ENCODE data around the gene IL10RA. TPM values are rescaled to one million over a fixed set of nuclear protein-coding genes. Genes with fewer than 3 reads are reported as not detected.

IL10RA gene
- total and polyA plus RNA-seq, 9 of the 15 experiments (the other 6 are each of a cell fraction or from before 2014, with no cell fraction given) = 0.17 to 17.3 (median 2.9) TPM

DNA sequence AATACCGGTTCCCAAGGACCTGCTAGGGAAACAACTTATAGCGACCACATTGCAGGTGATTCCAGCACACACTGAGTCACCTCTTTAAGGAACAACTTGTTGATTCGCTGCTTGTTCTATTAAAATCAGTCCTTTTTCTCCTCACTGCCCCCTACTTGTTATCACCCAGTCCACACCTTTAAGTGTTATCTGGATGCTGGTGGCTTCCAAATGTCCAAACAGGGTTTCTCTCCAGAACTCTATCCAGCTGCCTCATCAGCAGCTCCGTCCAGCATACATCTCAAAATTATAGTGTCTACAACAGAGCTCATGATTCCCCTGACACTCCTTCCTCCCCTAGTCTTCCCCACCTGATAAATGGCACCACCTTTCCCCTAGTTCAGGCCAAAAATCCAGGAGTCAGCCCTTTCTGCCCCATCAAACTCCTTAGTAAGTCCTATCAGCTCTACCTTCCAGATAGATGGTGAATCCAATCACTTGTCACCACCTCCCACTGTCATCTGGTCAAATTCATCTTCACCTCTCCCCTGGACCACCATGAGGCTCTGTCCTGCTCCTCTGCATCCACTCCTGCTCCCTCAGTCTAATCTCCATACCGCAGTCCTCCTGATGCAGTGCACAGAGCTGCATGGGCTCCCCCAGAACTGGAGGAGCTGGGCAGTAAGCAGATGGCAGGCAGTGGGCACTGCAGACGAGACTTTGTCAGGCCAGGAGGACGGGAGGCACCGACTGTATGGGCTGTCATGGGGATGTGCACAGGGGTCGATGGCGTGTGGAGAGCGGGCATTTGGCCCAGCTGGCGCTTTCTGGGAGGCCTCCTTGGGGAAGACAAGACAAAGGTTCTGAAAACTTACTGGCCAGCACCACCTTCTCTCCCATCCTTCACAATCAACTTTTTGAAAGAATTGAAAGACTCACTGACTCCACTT lies 19.3 kb downstream of the IL10RA start (continued):
- TF ChIP-seq ZNF324 (CRISPR knock-in tag; IDR thresholded peaks at IDR 0.05) = no peak
- TF ChIP-seq ZNF644 (tag; IDR thresholded peaks at IDR 0.05; ENCODE audit: low read depth) = no peak
- TF ChIP-seq RAD21 (CRISPR knock-in tag; conservative IDR thresholded peaks at IDR 0.05 in 1 of 2, IDR thresholded peaks at IDR 0.05 in 1 of 2) = peak in 1 of 2 experiments; percentile 11; a peak in 1 of 4 replicates
- TF ChIP-seq PTTG1 (tag; IDR thresholded peaks at IDR 0.05; ENCODE audit: low read depth) = no peak
- TF ChIP-seq MNT (conservative IDR thresholded peaks at IDR 0.05) = no peak
- no peak for TF ChIP-seq TFAP4 (CRISPR knock-in tag; IDR thresholded peaks at IDR 0.05; ENCODE audit: borderline replicate concordance)
- no peak for TF ChIP-seq RUNX1 (IDR thresholded peaks at IDR 0.05; ENCODE audit: low read depth)
- TF ChIP-seq ZNF146 (CRISPR knock-in tag; IDR thresholded peaks at IDR 0.05; ENCODE audit: unreplicated experiment) = no peak
- TF ChIP-seq HDAC1 (IDR thresholded peaks at IDR 0.05) = peak in 1 of 2 experiments; percentile 37; a peak in 2 of 4 replicates
- TF ChIP-seq FOXA3 (CRISPR knock-in tag; conservative IDR thresholded peaks at IDR 0.05 in 1 of 2, IDR thresholded peaks at IDR 0.05 in 1 of 2) = no peak
- TF ChIP-seq CEBPB (tag; IDR thresholded peaks at IDR 0.05) = no peak
- no peak for TF ChIP-seq ILK (tag; IDR thresholded peaks at IDR 0.05; ENCODE audit: borderline replicate concordance, low read depth)
- TF ChIP-seq CEBPG (CRISPR knock-in tag; IDR thresholded peaks at IDR 0.05) = peak; percentile 15; the same call in 1 of the 2 replicates
- TF ChIP-seq CEBPG (tag; conservative IDR thresholded peaks at IDR 0.05 in 1 of 2, IDR thresholded peaks at IDR 0.05 in 1 of 2) = no peak
- TF ChIP-seq MTA2 (IDR thresholded peaks at IDR 0.05; ENCODE audit: low read depth) = peak; percentile 63
- no peak for TF ChIP-seq PCBP1 (IDR thresholded peaks at IDR 0.05; ENCODE audit: low read depth, low read length, poor library complexity, severe bottlenecking)
- peak; percentile 79 for TF ChIP-seq TAL1 (IDR thresholded peaks at IDR 0.05)
- TF ChIP-seq, protein P1, sequence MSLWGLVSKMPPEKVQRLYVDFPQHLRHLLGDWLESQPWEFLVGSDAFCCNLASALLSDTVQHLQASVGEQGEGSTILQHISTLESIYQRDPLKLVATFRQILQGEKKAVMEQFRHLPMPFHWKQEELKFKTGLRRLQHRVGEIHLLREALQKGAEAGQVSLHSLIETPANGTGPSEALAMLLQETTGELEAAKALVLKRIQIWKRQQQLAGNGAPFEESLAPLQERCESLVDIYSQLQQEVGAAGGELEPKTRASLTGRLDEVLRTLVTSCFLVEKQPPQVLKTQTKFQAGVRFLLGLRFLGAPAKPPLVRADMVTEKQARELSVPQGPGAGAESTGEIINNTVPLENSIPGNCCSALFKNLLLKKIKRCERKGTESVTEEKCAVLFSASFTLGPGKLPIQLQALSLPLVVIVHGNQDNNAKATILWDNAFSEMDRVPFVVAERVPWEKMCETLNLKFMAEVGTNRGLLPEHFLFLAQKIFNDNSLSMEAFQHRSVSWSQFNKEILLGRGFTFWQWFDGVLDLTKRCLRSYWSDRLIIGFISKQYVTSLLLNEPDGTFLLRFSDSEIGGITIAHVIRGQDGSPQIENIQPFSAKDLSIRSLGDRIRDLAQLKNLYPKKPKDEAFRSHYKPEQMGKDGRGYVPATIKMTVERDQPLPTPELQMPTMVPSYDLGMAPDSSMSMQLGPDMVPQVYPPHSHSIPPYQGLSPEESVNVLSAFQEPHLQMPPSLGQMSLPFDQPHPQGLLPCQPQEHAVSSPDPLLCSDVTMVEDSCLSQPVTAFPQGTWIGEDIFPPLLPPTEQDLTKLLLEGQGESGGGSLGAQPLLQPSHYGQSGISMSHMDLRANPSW (CRISPR knock-in tag; IDR thresholded peaks at IDR 0.05) = no peak
- peak; percentile 71 for TF ChIP-seq ATF3 (IDR thresholded peaks at IDR 0.05)
- TF ChIP-seq ATF3 (CRISPR knock-in tag; conservative IDR thresholded peaks at IDR 0.05) = no peak
